Head of caudate nucleus (tissue), 42 donors: ENCODE measurements around the gene HPSE2.
A peak's percentile ranks its signal among the peaks of the same experiment; 100 is the strongest.
"Not testable (repeated sequence)": the region's sequence is repeated elsewhere in the genome, so short reads cannot be mapped to it uniquely, and the experiment has no call there.

Experiments used
- DNase-seq, 42 donors: peaks; one replicate each; pipeline versions ENCODE4 v3.0.0 to v3.0.0-alpha.2; 2020 to 2021; ENCODE audit warnings: mixed read lengths in 7 of 42
- intact Hi-C: fragments of 100-400 bp; cut with DNase I; formaldehyde crosslinking; loops from one replicate; pipeline ENCODE4 v1.15.0; 2022

HPSE2 gene

DNA sequence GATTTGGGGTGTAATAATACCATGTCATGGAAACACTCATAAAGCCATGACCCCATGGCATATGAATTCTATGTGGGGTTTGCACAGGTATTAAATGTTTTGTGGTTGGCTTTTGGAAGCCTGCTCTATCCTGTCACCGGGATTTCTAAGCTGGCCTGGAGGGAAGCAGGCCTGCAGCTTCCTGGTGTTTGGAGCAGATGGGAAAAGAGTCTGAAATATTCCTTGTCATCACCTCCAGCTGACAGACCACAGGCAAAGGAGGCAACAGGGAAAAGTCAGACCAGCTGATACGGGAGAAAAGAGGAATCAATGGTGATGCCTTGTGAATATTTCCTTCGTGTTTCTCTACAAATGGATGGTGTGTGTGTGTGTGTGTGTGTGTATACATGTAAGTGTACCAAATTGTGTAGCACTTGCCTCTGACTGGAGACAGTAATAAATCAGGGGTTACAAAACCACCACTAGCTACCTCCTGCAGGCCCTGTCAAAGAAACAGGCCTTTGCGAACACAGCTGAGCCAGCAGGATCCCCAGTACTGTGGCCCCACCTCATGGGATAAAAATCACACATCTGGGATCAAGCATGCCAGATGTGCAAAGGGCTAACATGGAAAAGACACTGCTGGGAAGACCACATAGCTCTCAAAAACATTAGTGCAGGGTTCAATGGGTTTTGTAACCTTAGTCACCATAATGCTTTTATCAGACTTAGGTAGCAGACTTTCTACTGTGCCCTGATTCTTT lies 668.1 kb downstream of the HPSE2 start:
- no peak for DNase-seq
- intact Hi-C loops = no loop called here

DNA sequence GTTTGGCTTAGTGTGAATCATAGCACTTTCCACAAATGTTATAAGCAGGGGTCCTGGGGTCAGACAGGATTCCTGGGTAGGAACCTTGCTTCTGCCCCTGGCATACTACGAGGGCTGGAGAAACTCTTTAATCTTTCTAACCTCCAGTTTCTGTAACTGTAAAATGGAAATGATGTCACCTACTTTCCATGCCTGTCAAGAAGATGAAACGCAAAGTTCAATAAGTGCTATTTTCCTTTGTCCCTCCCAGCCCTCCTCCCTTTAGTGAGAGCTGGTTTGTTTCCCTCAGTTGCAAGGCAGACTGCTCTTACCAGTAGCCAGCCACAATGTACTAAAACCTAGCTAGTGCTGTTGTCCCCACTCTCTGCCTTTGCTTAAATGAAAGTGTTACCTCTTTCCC lies 671.8 kb downstream of the HPSE2 start:
- intact Hi-C loops = no loop called here
- DNase-seq = no peak

DNA sequence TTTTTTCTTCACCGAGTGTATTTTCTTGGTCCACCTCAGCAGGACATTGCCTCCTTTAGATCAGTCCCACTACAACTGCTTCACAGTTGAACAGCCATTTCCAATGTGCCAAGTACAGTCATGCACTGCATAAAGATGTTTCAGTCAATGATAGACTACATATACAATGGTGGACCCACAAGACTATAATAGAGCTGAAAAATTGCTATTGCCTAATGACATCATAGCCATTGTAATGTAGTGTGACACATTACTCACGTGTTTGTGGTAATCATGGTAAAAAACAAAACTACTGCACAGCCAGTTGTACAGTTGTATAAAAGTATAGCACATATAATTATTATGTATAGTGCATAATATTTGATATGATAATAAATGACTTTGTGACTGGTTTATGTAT lies 675.1 kb downstream of the HPSE2 start:
- DNase-seq = no peak
- intact Hi-C loops = no loop called here

DNA sequence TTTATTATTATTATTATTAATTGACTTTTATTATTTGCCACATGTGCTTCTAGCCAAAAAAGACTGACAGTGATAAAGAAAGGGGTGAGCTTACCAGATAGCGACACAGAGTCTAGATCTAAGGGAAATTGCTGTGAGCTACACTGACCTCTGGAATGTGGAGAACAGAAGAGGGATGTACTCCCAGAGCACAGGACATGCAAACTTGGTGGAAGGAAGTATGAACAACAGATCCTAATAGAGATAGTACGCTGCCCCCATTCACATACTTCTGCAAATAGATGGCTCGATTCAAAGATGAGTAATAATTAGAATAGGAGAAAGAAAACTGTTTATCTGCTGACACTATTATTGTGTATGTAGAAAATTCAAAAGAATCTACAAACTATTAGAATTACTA lies 679.6 kb downstream of the HPSE2 start:
- no peak for DNase-seq
- intact Hi-C loops = no loop called here

DNA sequence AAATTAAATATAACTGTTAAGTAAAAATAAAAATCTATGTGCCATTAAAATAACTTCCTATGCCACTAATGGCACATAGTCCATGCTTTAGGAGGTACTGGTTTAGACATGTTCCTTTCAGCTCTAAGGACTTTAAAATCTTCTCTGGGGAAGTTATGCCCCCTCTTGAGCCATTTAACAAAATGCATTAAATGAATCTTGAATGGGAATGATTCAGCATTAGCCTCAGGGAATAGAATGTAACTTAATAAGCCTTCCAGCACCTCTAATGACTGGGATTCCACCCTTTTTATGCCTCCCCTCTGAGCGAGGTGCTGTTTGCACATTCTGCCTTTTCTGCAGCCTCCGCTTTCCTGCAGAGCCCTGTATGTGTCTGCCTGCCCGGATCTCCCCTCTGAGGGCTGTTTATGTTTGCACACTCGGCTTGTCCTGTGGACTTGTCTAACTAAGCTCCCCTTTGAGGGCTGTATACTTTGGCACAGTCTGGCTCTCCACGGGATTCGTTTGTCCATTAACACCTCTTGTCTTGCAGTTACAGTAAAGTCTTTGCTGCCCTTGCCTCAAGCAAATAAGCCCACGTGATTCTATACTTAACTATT lies 680.5 kb downstream of the HPSE2 start:
- no peak for DNase-seq
- intact Hi-C loops = no loop called here

DNA sequence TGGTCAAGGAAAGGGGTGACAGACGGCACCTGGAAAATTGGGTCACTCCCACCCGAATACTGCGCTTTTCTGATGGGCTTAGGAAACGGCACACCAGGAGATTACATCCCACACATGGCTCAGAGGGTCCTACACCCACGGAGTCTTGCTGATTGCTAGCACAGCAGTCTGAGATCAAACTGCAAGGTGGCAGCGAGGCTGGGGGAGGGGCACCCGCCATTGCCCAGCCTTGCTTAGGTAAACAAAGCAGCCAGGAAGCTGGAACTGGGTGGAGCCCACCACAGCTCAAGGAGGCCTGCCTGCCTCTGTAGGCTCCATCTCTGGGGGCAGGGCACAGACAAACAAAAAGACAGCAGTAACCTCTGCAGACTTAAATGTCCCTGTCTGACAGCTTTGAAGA lies 694.1 kb downstream of the HPSE2 start:
- intact Hi-C loops, DNase-seq: not testable (repeated sequence)

DNA sequence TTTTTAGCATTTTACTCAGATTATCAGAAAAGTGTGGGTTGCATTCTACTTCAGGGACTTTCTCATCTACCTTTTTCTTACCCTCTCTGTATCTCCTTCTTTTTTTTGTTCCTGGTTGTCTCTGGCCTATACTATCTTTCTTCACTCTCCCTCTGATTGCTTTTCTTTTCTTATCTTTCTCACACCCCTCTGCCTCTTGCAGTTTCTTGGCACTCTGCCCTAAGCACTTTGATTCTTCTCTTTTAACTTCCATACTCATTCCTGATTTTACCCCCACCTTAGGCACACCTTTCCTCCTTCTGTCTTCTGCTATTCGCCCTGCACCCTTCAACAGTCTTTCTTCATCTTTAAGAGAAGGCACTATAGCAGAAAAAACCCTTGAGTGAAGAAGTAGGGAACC lies 696.1 kb downstream of the HPSE2 start:
- no peak for DNase-seq
- intact Hi-C loops = no loop called here

DNA sequence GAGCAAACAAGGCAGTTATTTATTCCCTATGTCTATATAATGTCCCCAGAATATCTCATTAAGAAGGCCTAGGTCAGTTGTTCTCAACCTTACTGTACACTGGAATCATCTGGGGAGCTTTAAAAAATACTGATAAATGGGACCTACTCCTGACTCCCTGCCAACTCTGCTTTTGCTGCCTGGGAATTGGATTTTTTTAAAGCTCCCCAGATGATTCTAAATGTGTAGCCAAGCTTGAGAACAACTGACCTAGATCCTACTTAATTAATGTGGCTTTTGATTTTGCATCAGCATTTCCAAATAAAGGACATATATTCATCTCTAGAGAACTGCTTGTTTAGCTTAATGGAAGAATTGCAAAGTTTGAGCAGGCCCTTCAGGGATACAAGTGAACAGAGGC lies 697.2 kb downstream of the HPSE2 start:
- no peak for DNase-seq
- intact Hi-C loops = no loop called here

DNA sequence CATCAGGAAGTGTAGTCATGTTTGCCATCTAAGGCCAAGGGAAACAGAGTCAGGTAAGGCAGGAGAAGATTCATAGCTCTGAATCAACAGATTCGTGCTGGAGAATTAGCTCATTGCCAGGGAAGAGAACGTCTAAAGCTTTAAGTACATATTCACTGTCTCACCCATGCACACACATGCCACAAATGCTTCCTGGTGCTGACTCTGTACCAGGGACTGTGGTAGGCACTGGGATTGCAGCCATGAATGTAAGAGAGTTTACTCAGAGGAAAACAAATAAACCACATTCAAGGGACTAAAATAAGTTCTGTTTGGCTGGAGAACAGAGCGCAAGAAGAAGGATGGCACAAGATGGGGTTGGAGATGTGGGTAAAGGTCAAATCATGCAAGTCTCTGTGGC lies 699.1 kb downstream of the HPSE2 start:
- intact Hi-C loops = no loop called here

DNA sequence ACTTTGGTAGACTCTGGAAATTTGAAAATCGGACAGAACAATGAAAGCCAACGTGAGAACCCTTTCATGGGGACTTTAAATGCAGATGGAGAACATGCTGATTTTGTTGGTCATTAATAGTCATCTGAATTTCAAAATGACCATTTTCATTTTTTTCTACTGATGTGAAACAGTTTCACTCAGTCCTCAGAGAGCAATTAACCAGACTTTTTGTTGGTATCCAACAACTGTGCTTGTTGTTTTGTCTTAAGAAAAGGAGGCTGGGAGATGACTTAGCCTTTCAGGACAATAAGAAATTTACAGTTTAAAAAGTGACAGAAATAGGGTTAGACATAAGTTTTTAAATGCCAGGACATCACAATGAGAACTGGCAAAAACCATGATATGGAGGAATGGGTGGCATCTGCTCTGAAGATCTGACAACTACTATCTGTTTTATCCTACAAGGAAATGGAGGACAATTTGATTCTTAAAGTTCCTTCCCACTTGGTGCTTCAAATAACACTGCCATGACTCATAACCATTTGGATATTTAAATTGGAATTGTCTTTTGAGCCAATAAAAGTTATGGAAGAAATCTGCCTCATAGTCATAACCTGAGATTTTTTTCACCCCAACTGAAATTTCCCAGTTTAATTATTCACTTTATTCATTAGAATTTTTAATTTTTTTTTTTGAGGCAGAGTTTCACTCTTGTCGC lies 701.8 kb downstream of the HPSE2 start:
- intact Hi-C loops = no loop called here
- DNase-seq = no peak

More for the DNA sequence above, 699.1 kb downstream of the HPSE2 start:
- DNase-seq = no peak

DNA sequence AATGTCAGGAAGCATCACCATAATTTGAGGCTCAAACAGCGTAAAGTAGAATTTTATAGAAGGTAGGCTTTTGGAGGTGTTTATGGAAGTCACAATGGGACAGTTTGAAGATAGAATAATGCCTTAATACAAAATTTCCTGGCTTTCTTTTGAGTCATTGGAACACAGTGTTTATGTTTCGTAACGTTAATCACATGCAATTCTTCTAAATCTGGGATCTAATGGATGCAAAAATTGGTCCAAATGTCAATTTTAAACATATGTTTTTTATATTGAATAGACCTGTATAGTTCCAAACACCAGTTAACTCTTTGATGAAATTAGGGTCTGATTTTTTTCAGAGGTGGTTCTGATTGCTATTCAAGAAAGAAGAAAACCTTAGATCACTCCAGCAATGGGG lies 702.4 kb downstream of the HPSE2 start:
- no peak for DNase-seq
- intact Hi-C loops = no loop called here

DNA sequence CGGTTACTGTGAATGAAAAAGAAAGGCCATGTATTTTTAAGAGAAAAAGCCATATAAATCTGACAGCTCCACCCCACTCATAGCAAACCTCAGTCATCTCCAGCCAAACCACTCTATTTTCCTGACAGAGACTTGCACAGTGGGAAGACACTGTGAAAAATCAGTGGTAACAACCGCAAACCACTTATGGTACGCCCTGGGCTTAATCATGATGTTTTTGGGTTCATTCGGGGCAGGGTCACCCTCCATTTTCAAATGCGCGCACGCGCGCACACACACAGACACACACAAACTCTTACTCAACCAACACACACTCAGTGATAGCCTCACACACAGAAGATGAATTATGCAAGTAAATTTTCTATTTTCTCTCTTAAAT lies 706.9 kb downstream of the HPSE2 start:
- DNase-seq = no peak
- intact Hi-C loops = no loop called here

DNA sequence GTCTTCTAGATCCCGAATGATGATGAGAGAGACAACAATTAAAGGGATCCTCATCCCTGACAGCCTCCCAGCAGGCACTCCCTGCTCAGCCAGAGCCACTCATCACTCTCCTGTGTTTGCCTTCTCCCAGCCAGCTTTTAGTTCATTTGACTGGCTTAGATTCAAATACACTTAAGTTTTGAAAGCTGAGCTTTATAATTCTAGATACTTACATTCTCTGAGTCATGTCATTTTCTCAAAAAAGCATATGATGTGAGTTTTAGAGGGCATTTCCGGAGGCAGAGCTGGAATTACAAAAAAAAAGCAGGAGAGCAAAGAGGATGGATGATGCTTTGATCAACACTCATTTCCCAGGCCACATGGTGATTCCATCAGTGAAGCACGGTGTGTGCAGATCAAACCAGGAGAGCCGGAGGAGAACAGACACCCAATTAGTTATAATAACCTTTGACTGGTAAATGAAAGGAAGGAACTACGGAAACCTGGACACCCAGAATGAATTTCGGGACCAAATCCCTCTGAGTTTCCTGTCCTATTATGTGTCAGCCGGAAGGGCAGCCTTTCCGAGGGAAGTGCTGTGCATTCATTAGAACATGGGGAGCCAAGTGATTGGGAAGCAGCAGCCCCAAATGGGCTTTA lies 707.4 kb downstream of the HPSE2 start:
- DNase-seq = peak in 1 of 42 donors; percentile 8
- intact Hi-C loops = no loop called here

DNA sequence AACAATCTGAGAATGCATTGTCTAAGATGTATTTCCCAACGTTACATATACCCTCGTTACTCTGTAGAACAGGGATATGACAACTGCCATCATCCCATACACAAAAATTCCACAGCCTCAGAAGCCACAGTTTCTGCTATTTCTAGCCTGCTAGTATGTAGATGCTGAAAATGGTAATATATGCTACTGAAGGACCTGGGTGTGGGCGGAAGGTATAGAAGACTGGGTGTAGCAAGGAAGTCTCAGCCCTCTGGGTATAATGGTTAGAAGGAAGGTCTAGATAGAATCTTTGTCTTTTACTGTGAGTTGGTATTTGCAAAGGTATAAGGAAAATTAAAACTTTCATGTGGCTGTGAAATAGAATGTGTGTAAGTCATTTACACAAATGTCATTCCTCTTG lies 709.7 kb downstream of the HPSE2 start:
- intact Hi-C loops = no loop called here
- DNase-seq = no peak

DNA sequence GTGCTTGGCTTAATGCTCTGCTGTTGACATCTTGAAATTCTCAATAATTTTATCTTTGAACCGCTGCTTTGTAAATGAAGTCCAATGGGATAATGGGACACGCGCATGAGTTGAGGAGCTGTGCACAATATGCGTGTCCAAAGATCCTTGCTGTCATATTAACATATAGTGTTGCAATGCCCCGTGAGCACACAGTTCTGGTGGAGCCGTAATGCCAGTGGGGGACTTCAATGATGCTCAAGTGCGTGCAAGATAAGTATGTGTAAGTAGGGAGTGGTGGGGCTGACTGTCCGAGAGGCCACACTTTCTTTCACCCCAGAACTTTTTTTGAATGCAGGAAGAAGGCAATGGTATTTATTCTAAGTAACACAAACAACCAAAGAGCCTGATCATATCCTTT lies 711.5 kb downstream of the HPSE2 start:
- DNase-seq = no peak

DNA sequence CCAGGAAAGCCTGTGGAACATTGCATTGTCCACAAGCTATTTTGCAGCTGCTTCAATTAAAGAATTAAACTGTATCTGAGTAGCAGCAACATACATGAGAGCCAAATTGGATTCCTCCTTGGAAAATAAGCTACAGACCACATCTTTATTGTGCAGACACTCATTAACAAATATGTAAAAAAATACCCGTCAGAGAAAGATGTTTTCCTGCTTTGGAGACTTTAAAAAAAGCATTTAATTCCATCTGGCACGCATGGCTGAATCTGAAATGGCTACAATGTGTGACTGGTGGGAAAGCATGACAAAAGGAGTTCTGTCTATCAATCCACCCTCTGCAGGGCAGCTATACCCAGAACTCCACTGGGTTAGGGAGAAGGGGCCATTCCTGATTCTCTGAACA lies 715.8 kb downstream of the HPSE2 start:
- DNase-seq = no peak
- intact Hi-C loops = no loop called here

More for the DNA sequence above, 711.5 kb downstream of the HPSE2 start:
- intact Hi-C loops = no loop called here

DNA sequence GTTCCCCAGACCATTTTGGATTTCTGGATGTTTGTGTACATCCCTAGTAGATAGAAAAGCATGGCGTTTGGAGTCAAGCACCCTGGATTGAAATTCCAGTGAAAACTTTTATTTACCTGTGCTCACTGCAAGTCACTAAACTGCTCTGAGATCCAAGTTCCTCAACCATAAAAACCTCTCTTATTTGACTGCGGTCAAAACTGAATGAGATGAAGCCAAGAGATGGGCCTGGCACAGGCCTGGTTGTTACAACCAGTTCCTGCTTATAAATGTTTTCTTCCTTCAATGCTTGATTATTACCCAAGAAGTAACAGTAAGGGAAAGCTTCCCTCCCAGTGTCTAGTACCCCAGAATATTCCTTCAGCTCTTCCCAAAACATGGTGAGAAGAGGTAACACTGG lies 718.0 kb downstream of the HPSE2 start:
- DNase-seq = no peak
- intact Hi-C loops = no loop called here

DNA sequence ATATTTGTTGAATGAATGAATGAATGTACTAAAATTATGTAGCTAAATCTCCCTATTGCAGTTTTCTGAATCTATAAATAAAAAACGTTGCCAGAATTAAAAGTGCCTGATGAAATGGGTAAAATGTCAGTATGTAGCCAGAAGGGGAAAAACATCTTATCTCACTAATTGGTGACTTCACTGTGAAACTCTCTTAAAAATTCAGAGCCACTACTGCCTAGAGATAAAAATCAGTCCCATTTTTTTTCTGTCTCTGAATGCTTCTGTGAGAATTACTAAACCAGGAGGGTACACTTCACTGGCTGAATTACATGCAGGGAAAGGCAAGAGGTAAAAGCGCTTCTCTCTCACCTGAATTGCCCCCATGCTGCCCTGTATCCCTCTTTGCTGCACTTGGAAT lies 719.3 kb downstream of the HPSE2 start:
- no peak for DNase-seq
- intact Hi-C loops = no loop called here

DNA sequence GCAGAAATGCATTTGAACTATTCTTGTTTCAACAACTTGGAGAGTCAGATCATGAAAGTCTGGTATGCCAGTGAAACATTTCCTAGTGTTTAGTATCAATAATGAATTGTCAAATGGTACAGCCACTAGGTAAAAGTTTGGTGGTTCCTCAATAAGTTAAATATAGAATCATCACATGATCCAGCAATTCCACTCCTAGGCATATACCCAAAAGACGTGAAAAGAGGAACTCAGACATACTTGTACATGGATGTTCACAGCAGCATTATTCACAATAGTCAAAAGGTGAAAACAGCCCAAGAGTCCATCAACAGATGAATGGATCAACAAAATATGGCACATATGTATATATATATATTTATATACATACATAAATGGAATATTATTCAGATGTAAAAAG lies 721.9 kb downstream of the HPSE2 start:
- no peak for DNase-seq
- intact Hi-C loops = no loop called here

DNA sequence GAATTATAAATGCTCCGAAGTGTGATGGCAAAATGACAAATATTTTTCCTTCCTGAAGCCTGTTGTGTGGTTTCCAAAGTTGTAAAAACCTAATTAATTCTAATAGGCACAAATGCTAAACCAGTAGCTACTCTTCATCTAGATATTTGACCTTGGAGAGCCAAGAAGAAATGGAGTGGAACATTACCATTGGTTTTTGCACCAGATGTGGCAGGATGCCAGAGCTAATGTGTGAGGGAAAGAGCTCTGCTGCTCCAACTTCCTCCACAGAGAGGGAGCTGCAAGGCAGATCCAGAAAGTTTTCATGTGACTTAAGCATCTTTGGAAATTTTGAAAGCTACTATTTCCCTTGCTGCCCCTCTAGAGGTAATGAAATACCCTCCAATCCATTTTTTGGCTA lies 723.8 kb downstream of the HPSE2 start:
- intact Hi-C loops = no loop called here
- peak in 12 of 42 donors; percentile 3 to 47 (median 10) for DNase-seq
